ENCODE results near the gene UGT1A9.

Gene UGT1A9

GRCh38 chr2:233799716-233800115 lies 128.0 kb downstream of the UGT1A9 start:
- H3K36me3 Mint-ChIP-seq (ENCODE audit: low read depth), result no peaks in the 10 kb centered on the region
- H3K4me3 Mint-ChIP-seq, result no peak overlapping the region
- TF ChIP-seq, protein P1, sequence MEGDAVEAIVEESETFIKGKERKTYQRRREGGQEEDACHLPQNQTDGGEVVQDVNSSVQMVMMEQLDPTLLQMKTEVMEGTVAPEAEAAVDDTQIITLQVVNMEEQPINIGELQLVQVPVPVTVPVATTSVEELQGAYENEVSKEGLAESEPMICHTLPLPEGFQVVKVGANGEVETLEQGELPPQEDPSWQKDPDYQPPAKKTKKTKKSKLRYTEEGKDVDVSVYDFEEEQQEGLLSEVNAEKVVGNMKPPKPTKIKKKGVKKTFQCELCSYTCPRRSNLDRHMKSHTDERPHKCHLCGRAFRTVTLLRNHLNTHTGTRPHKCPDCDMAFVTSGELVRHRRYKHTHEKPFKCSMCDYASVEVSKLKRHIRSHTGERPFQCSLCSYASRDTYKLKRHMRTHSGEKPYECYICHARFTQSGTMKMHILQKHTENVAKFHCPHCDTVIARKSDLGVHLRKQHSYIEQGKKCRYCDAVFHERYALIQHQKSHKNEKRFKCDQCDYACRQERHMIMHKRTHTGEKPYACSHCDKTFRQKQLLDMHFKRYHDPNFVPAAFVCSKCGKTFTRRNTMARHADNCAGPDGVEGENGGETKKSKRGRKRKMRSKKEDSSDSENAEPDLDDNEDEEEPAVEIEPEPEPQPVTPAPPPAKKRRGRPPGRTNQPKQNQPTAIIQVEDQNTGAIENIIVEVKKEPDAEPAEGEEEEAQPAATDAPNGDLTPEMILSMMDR (IDR thresholded peaks at IDR 0.05), result no peak
- H3K27ac Mint-ChIP-seq, result no peak overlapping the region
- H3K27me3 Mint-ChIP-seq (ENCODE audit: low read depth, poor library complexity), result peaks cover 16% of the 10 kb centered on the region
- H3K4me1 Mint-ChIP-seq, result no peaks in the 10 kb centered on the region
- DNase-seq, result no peak
- H3K9me3 Mint-ChIP-seq, result peaks cover 5% of the 10 kb centered on the region

DNA sequence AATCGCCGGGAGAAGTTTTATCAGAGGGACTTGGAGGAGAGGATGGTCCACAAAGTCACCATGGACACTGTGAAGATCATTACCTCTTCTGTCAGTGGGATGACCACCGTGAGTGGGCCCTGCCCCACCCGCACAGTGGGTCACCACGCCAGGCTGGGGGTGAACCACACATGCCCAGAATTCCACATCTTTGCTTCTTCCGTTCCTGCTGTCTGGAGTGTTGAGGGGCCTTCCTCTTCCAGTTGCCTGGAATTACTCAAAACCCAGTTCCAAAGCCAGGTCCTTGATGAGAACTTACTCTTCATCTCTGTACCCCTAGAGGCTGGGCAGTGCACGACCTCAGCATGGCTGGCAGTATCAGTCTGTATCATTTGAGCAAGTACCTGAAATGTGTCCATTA lies 128.5 kb downstream of the UGT1A9 start:
- no peak for DNase-seq
- H3K36me3 Mint-ChIP-seq (ENCODE audit: low read depth), result no peaks in the 10 kb centered on the region
- no peak overlapping the region for H3K4me3 Mint-ChIP-seq
- H3K4me1 Mint-ChIP-seq, result no peaks in the 10 kb centered on the region
- TF ChIP-seq, protein P1 (IDR thresholded peaks at IDR 0.05), result no peak
- peaks cover 5% of the 10 kb centered on the region for H3K9me3 Mint-ChIP-seq
- peaks cover 16% of the 10 kb centered on the region for H3K27me3 Mint-ChIP-seq (ENCODE audit: low read depth, poor library complexity)
- no peak overlapping the region for H3K27ac Mint-ChIP-seq

DNA sequence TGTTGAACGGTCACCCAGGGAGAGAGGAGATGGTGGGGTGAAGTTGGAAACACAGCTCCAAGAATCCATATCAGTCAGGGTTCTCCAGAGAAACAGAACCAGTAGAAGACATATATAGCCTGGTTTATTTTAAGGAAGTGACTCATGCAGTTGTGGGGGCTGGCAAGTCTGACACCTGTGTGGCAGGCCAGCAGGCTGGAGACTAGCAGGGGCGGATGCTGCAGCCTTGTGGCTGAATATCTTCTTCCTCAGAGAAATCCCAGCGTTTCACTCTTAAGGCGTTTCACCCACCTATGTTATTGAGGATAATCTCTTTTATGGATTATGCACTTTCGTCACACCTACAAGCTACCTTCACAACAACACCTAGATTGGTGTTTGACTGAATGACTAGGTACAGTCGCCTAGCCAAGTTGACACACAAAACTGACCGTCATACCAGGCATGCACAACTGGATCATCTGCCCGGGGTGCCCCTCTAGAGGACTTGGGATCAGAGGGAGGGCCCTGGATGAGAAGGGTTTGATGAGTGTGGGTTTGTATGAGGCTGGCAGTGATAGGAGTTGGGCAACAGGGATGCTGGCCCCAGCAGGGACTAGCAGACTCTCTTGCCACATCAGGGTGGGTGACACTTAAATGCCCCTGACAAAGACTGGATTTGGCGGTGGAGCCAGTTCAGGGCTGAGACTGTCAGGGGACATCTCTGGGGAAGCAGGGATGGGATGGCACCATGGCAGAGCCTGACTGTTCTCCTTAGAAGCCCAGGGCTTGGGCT lies 129.8 kb downstream of the UGT1A9 start:
- Mint-ChIP-seq H3K4me3 (no peak overlapping the region), H3K27me3 (ENCODE audit: low read depth, poor library complexity) (peaks cover 23% of the 10 kb centered on the region), H3K4me1 (no peaks in the 10 kb centered on the region), H3K27ac (no peak overlapping the region), H3K36me3 (ENCODE audit: low read depth) (no peaks in the 10 kb centered on the region), H3K9me3 (peaks cover 5% of the 10 kb centered on the region)
- DNase-seq, result no peak
- TF ChIP-seq, protein P1 (IDR thresholded peaks at IDR 0.05), result no peak

DNA sequence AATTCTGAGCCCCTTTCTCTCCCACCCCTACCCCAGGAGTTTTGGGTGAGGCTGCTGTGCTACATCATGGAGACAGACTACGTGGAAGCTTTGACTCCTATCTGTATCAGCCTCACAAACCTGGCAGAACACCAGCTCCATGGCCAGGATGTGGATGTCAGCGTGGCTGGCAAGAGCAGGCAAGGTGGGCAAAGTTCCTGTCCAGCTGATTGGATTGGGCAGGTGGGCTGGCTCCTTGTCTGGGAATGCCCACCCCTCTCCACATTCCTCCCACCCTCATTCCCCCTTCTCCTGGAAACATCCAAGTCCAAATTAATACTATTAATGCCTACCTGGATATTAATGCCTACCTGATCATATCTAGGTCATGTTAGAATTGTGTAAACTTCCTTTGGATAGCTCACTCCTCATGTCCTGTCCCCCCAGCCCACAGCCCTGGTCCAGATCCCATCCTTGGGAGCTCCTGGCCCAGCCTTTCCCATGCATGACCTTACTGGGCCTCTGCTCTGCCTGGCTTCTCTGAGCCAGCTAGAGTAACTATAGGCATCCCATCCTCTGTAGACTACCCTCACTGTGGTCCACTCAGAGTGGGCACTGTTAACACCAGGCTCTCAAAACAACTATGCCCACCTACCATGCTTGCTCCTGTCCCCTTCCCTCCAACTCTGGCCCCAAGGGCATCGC lies 130.6 kb downstream of the UGT1A9 start:
- Mint-ChIP-seq H3K4me3 (no peak overlapping the region), H3K27ac (no peak overlapping the region), H3K4me1 (no peaks in the 10 kb centered on the region)

DNA sequence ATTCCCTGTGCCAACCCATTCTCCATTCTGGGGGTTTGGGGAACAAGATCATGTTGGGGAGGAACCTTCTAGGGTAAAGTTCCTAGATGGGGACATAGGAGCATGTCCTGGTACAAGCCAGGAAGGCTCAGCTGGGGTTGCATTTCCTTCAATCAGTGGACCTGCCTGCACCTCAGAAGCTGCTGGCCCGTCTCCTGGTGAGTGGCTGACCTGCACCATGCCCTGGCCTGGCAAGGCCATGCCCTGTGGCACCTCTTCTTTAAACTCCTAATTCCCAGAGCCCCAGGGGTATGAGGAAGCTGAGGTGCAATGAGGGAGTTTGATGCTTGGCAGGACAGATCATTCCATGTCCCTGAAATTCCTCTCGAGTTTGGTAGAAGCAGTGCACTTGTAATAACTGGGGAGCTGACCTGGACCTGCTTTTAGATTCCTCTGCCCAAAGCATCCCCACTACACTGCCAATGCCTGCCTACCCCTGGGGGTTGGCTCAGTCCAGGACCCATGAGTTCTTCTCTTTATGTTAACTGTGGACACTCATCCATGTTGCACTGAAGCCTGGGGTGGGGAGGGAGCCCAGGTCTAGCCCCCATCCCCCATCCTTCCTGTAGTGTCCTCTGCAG lies 131.7 kb downstream of the UGT1A9 start:
- peaks cover 5% of the 10 kb centered on the region for H3K9me3 Mint-ChIP-seq
- H3K27ac Mint-ChIP-seq, result no peak overlapping the region
- no peak for DNase-seq

More for the DNA sequence above, 130.6 kb downstream of the UGT1A9 start:
- TF ChIP-seq, protein P1 (IDR thresholded peaks at IDR 0.05), result no peak
- H3K36me3 Mint-ChIP-seq (ENCODE audit: low read depth), result no peaks in the 10 kb centered on the region
- peaks cover 5% of the 10 kb centered on the region for H3K9me3 Mint-ChIP-seq
- no peak for DNase-seq
- peaks cover 23% of the 10 kb centered on the region for H3K27me3 Mint-ChIP-seq (ENCODE audit: low read depth, poor library complexity)

More for the DNA sequence above, 131.7 kb downstream of the UGT1A9 start:
- Mint-ChIP-seq H3K4me3 (no peak overlapping the region), H3K4me1 (no peaks in the 10 kb centered on the region), H3K27me3 (ENCODE audit: low read depth, poor library complexity) (peaks cover 26% of the 10 kb centered on the region), H3K36me3 (ENCODE audit: low read depth) (no peaks in the 10 kb centered on the region)
- TF ChIP-seq, protein P1 (IDR thresholded peaks at IDR 0.05), result no peak
